ENCODE results near the gene SEMG2. TPM values are rescaled to one million over a fixed set of nuclear protein-coding genes. Genes with fewer than 3 reads are reported as not detected.

The SEMG2 gene
- total RNA-seq, 1 experiment from 2014 or later: not detected

- Histone ChIP-seq H3K79me2 (ENCODE audit: insufficient read depth, low read length) (no peaks in the 10 kb centered on the region), H3K4me1 (ENCODE audit: control insufficient read depth in 1 of 2, insufficient read depth in 2 of 2, low read length in 2 of 2) (no peaks in the 10 kb centered on the region), H4K20me1 (ENCODE audit: insufficient read depth) (no peaks in the 10 kb centered on the region), H3K4me2 (ENCODE audit: low read length) (no peak overlapping the region), H2AFZ (ENCODE audit: low read depth, low read length, poor library complexity, severe bottlenecking) (no peak overlapping the region), H3K9me2 (ENCODE audit: insufficient read depth) (no peaks in the 10 kb centered on the region), H3K4me3 (replicated peaks in 1 of 2; ENCODE audit: low read depth in 1 of 2, low read length in 2 of 2) (no peak overlapping the region), H3K27ac (ENCODE audit: low read depth, low read length) (no peak overlapping the region), H3K36me3 (ENCODE audit: control insufficient read depth in 1 of 2, insufficient read depth in 2 of 2, low read length in 2 of 2) (no peaks in the 10 kb centered on the region), H3K27me3 (ENCODE audit: insufficient read depth, low read length) (peaks cover 58% of the 10 kb centered on the region), H3K9ac (ENCODE audit: low read length) (no peak overlapping the region), H3K9me3 (ENCODE audit: control insufficient read depth in 1 of 2, insufficient read depth in 1 of 2, low read depth in 1 of 2, low read length in 2 of 2) (no peaks in the 10 kb centered on the region)
- POLR2A ChIA-PET: no interaction called here
- ATAC-seq (no peak), DNase-seq (ENCODE audit: low read depth, low spot score) (no peak)
- TF ChIP-seq SRF (IDR thresholded peaks at IDR 0.05; ENCODE audit: low read depth) (no peak), CEBPB (IDR thresholded peaks at IDR 0.05; ENCODE audit: low read depth) (no peak), ATF3 (IDR thresholded peaks at IDR 0.05) (no peak), ZFX (IDR thresholded peaks at IDR 0.05) (no peak), EZH2 (IDR thresholded peaks at IDR 0.05) (no peak), JUND (IDR thresholded peaks at IDR 0.05) (no peak), ELF1 (IDR thresholded peaks at IDR 0.05; ENCODE audit: borderline replicate concordance, low read depth) (no peak), TCF7L2 (IDR thresholded peaks at IDR 0.05; ENCODE audit: borderline replicate concordance, extremely low read depth, insufficient read depth, insufficient read length) (no peak), POLR2AphosphoS5 (IDR thresholded peaks at IDR 0.05; ENCODE audit: low read depth, low read length) (no peak), CBX3 (IDR thresholded peaks at IDR 0.05; ENCODE audit: low read depth) (no peak), YY1 (IDR thresholded peaks at IDR 0.05; ENCODE audit: extremely low read depth, insufficient replicate concordance, low read depth, low read length) (no peak), EZH2phosphoT487 (IDR thresholded peaks at IDR 0.05; ENCODE audit: borderline replicate concordance) (no peak), POLR2A (IDR thresholded peaks at IDR 0.05; ENCODE audit: borderline replicate concordance, extremely low read depth, insufficient read depth, insufficient read length) (no peak), SIN3A (IDR thresholded peaks at IDR 0.05; ENCODE audit: low read depth) (no peak), CTCF (IDR thresholded peaks at IDR 0.05 in 2 of 3, conservative IDR thresholded peaks at IDR 0.05 in 1 of 3; ENCODE audit: borderline replicate concordance in 1 of 3, insufficient read depth in 1 of 3, low read depth in 2 of 3, low read length in 2 of 3) (no peak), RAD21 (IDR thresholded peaks at IDR 0.05; ENCODE audit: low read depth) (no peak)
- TF ChIP-seq, protein P1, sequence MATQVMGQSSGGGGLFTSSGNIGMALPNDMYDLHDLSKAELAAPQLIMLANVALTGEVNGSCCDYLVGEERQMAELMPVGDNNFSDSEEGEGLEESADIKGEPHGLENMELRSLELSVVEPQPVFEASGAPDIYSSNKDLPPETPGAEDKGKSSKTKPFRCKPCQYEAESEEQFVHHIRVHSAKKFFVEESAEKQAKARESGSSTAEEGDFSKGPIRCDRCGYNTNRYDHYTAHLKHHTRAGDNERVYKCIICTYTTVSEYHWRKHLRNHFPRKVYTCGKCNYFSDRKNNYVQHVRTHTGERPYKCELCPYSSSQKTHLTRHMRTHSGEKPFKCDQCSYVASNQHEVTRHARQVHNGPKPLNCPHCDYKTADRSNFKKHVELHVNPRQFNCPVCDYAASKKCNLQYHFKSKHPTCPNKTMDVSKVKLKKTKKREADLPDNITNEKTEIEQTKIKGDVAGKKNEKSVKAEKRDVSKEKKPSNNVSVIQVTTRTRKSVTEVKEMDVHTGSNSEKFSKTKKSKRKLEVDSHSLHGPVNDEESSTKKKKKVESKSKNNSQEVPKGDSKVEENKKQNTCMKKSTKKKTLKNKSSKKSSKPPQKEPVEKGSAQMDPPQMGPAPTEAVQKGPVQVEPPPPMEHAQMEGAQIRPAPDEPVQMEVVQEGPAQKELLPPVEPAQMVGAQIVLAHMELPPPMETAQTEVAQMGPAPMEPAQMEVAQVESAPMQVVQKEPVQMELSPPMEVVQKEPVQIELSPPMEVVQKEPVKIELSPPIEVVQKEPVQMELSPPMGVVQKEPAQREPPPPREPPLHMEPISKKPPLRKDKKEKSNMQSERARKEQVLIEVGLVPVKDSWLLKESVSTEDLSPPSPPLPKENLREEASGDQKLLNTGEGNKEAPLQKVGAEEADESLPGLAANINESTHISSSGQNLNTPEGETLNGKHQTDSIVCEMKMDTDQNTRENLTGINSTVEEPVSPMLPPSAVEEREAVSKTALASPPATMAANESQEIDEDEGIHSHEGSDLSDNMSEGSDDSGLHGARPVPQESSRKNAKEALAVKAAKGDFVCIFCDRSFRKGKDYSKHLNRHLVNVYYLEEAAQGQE (IDR thresholded peaks at IDR 0.05; ENCODE audit: low read depth): no peak
- no TSS peak for BruUV-seq (replicated peaks)
- intact Hi-C loops (cut with micrococcal nuclease): no loop called here
- RAD21 ChIA-PET (ENCODE audit: low non-redundant PET in 1 of 2, low total read pairs in 2 of 2, uncharacterized antibody in 2 of 2, unreplicated experiment in 2 of 2): no interaction called here
- CTCF ChIA-PET: interaction anchor here (1.1 to 1.9 kb wide), 3 partner anchors 9 to 46 kb away, joined by 3 to 7 read pairs (median 4); no protein-coding TSS in a partner anchor
Observed at GRCh38 chr20:45246109-45246508, 24.9 kb downstream of the SEMG2 start.
